Gastroesophageal sphincter (tissue), 4 donors: ENCODE measurements around the gene VEGFA. TPM values are rescaled to one million over a fixed set of nuclear protein-coding genes. Genes with fewer than 3 reads are reported as not detected.

Experiments
- ATAC-seq: fragments of 150-250 bp; one replicate; pipeline ENCODE4 v1.9.1; 2016; ENCODE audit warnings: mild to moderate bottlenecking, moderate library complexity
- H3K27ac ChIP-seq, 4 donors: fragments of 200-600 bp; sonication (generic) in 3 of 4; 1 replicate in 3 of 4; 2 replicates in 1 of 4; pipeline ENCODE4 v1.5.1; 2016 to 2019
- H3K27me3 ChIP-seq: fragments of 200-600 bp; sonication (generic); one replicate; pipeline ENCODE4 v1.5.1; 2019
- H3K36me3 ChIP-seq, 2 donors: fragments of 200-600 bp; sonication (generic); one replicate each; pipeline ENCODE4 v1.5.1; 2019; ENCODE audit warnings: control low read depth in 1 of 2
- H3K4me1 ChIP-seq, 3 donors: fragments of 200-600 bp; sonication (generic); 1 replicate in 2 of 3; 2 replicates in 1 of 3; pipeline ENCODE4 v1.5.1; 2016 to 2019; ENCODE audit warnings: control low read depth in 2 of 3
- H3K4me3 ChIP-seq, 2 donors: fragments of 200-600 bp; sonication (generic); one replicate each; pipeline ENCODE4 v1.5.1; 2019; ENCODE audit warnings: mild to moderate bottlenecking in 1 of 2, moderate library complexity in 1 of 2
- H3K9me3 ChIP-seq, 3 donors: fragments of 200-600 bp; sonication (generic); one replicate each; pipeline ENCODE4 v1.5.1; 2017 to 2019; ENCODE audit warnings: control low read depth in 2 of 3
- CTCF ChIP-seq, 4 experiments: fragments of 200-600 bp in 2 of 4; fragments of 450-650 bp in 2 of 4; sonication (generic) in 1 of 4; IDR thresholded peaks; one replicate each; pipeline ENCODE4 v1.5.1; 2017 to 2019; ENCODE audit warnings: antibody characterized with exemption in 4 of 4, mild to moderate bottlenecking in 2 of 4, moderate library complexity in 2 of 4
- EP300 ChIP-seq: sonication (generic); formaldehyde crosslinking; IDR thresholded peaks from one replicate; pipeline ENCODE4 v1.6.1; 2017; ENCODE audit warnings: antibody characterized with exemption, mild to moderate bottlenecking
- POLR2A ChIP-seq, 2 donors: fragments of 450-650 bp; IDR thresholded peaks; one replicate each; pipeline ENCODE4 v1.6.1; 2017; ENCODE audit warnings: antibody characterized with exemption in 2 of 2, mild to moderate bottlenecking in 2 of 2, moderate library complexity in 1 of 2
- POLR2AphosphoS5 ChIP-seq: sonication (generic); formaldehyde crosslinking; IDR thresholded peaks from one replicate; pipeline ENCODE4 v1.6.1; 2017; ENCODE audit warnings: antibody characterized with exemption
- WGBS, 2 donors: methylation state at CpG; one replicate each; pipeline ENCODE4 v1.1.5; 2018; ENCODE audit warnings: low coverage in 1 of 2; 5-methylcytosine and 5-hydroxymethylcytosine counted together
- total RNA-seq, 4 donors: library from RNA; depleted of rRNA; stranded (reverse); fragments of >200 nt; gene quantifications; one replicate each; pipeline ENCODE4 v1.1.0, GENCODE V29; 2016

The VEGFA gene
- total RNA-seq, 4 donors from 2014 or later: 32.2 to 66.2 (median 40.1) TPM

- 50 to 94% methylated on average over 1 to 3 of the region's 4 CpGs for WGBS, 2 donors
- peaks cover 3 to 71% (median 25%) of the 10 kb centered on the region in 3 donors for H3K4me1 ChIP-seq
- no peak for ATAC-seq
- H3K27me3 ChIP-seq: no peaks in the 10 kb centered on the region
- H3K27ac ChIP-seq: peak overlapping the region in 1 of 4 donors; percentile 49
- H3K9me3 ChIP-seq: no peaks in the 10 kb centered on the region
- H3K36me3 ChIP-seq: peaks cover 0 to 72% of the 10 kb centered on the region in 2 donors
- TF ChIP-seq EP300: no peak
- TF ChIP-seq POLR2AphosphoS5: no peak
- no peak for TF ChIP-seq POLR2A (IDR thresholded peaks at IDR 0.05)
- TF ChIP-seq CTCF (IDR thresholded peaks at IDR 0.05): no peak
- no peak overlapping the region for H3K4me3 ChIP-seq
Observed at GRCh38 chr6:43778131-43778855, 8.3 kb downstream of the VEGFA start.

- no peaks in the 10 kb centered on the region for H3K9me3 ChIP-seq
- H3K4me1 ChIP-seq: peaks cover 2 to 61% (median 19%) of the 10 kb centered on the region in 3 donors
- 80 to 81% methylated on average over 5 to 7 of the region's 12 CpGs for WGBS, 2 donors
- ATAC-seq: no peak
- peaks cover 0 to 81% of the 10 kb centered on the region in 2 donors for H3K36me3 ChIP-seq
- no peaks in the 10 kb centered on the region for H3K27me3 ChIP-seq
- H3K27ac ChIP-seq: peak overlapping the region in 3 of 4 donors; percentile 49 to 63 (median 54)
- no peak overlapping the region for H3K4me3 ChIP-seq
- TF ChIP-seq POLR2AphosphoS5 (no peak), CTCF (IDR thresholded peaks at IDR 0.05) (no peak), POLR2A (IDR thresholded peaks at IDR 0.05) (no peak), EP300 (no peak)
Observed at GRCh38 chr6:43778976-43779851, 9.2 kb downstream of the VEGFA start.

- Histone ChIP-seq H3K36me3 (peaks cover 0 to 88% of the 10 kb centered on the region in 2 donors), H3K27ac (peak overlapping the region in 3 of 4 donors; percentile 49 to 63 (median 54)), H3K9me3 (no peaks in the 10 kb centered on the region), H3K4me1 (peaks cover 0 to 55% (median 12%) of the 10 kb centered on the region in 3 donors), H3K27me3 (no peaks in the 10 kb centered on the region), H3K4me3 (no peak overlapping the region)
- ATAC-seq: peak; percentile 62
- 50% methylated on average over 1 of the region's 8 CpGs; no CpG with 5 or more reads in 1 of the 2 donors for WGBS, 2 donors
- TF ChIP-seq POLR2A (IDR thresholded peaks at IDR 0.05) (no peak), POLR2AphosphoS5 (no peak), EP300 (no peak), CTCF (IDR thresholded peaks at IDR 0.05) (no peak)
Observed at GRCh38 chr6:43779852-43780236, 9.8 kb downstream of the VEGFA start.

GRCh38 chr6:43780293-43780692 lies 10.3 kb downstream of the VEGFA start:
- H3K27ac ChIP-seq: peak overlapping the region in 3 of 4 donors; percentile 49 to 63 (median 54)
- WGBS, 2 donors: 87% methylated on average over 3 of the region's 13 CpGs; no CpG with 5 or more reads in 1 of the 2 donors

More at GRCh38 chr6:43780293-43780692, 10.3 kb downstream of the VEGFA start:
- Histone ChIP-seq H3K4me3 (no peak overlapping the region), H3K4me1 (peaks cover 0 to 51% (median 8%) of the 10 kb centered on the region in 3 donors), H3K36me3 (peaks cover 0 to 92% of the 10 kb centered on the region in 2 donors), H3K9me3 (no peaks in the 10 kb centered on the region), H3K27me3 (no peaks in the 10 kb centered on the region)
- no peak for TF ChIP-seq POLR2AphosphoS5
- TF ChIP-seq POLR2A (IDR thresholded peaks at IDR 0.05): no peak
- TF ChIP-seq CTCF (IDR thresholded peaks at IDR 0.05): no peak
- TF ChIP-seq EP300: no peak
- no peak for ATAC-seq
